ENCODE data around the gene CHD2.

The CHD2 gene

DNA sequence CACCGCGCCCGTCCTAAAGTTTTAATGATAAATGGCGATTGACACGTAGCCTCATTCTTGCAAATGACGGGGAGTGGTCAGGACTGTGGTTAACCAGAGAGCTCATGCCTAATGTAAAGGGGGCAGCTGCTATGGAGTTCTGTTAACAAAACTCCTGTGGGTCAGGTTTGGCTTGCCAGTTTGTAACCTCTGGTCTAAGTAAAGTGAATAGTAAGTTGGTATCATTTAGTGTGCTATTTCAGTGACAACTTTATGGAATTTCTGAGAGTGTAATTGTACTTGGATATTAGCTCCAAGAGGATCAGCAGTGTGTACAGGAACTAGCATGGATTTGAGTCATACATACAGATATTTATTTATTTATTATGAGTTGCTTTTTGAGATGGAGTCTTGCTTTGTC is 101.0 kb downstream of the CHD2 start:
- Histone ChIP-seq H3K79me1 (replicated peaks; ENCODE audit: low read length, poor library complexity, severe bottlenecking) (peaks cover 31% of the 10 kb centered on the region), H4K91ac (ENCODE audit: low read length) (no peak overlapping the region), H3K4me3 (ENCODE audit: insufficient read depth in 1 of 2, low read depth in 1 of 2, low read length in 2 of 2) (no peak overlapping the region), H3K4me1 (ENCODE audit: control insufficient read depth, insufficient read depth, low read depth, low read length) (peaks cover 1% of the 10 kb centered on the region), H3K9me3 (ENCODE audit: control insufficient read depth, low read length) (no peaks in the 10 kb centered on the region), H3K27me3 (ENCODE audit: control insufficient read depth in 1 of 2, insufficient read depth in 1 of 2, low read length in 2 of 2) (no peaks in the 10 kb centered on the region), H3K14ac (ENCODE audit: low read length in 2 of 2) (no peak overlapping the region), H2BK15ac (ENCODE audit: low read depth, poor library complexity, severe bottlenecking) (no peak overlapping the region), H2AK5ac (ENCODE audit: low read length, severe bottlenecking) (no peak overlapping the region), H3K23ac (ENCODE audit: low read length in 2 of 2) (no peak overlapping the region), H3K9ac (ENCODE audit: low read length) (no peak overlapping the region), H4K8ac (ENCODE audit: low read length) (no peak overlapping the region), H2BK120ac (ENCODE audit: low read depth, low read length) (no peak overlapping the region), H2AFZ (ENCODE audit: low read depth, low read length) (no peak overlapping the region), H3K18ac (ENCODE audit: low read depth in 1 of 2, low read length in 2 of 2) (no peak overlapping the region), H3K27ac (ENCODE audit: low read length, poor library complexity, severe bottlenecking) (no peak overlapping the region), H3K4me2 (ENCODE audit: low read length, poor library complexity, severe bottlenecking) (no peak overlapping the region), H2BK12ac (ENCODE audit: low read length in 2 of 2) (no peak overlapping the region), H3K4ac (ENCODE audit: low read depth in 1 of 2, low read length in 2 of 2) (no peak overlapping the region), H3K36me3 (ENCODE audit: control insufficient read depth in 1 of 2, insufficient read depth in 2 of 2, low read depth in 1 of 2, low read length in 2 of 2) (peaks cover 47 to 97% of the 10 kb centered on the region in 2 experiments), H2BK5ac (ENCODE audit: low read depth, low read length, poor library complexity, severe bottlenecking) (no peak overlapping the region)
- no peak for DNase-seq
- WGBS = 88% methylated on average over 6 of the region's 6 CpGs

GRCh38 chr15:93001881-93002280 is 101.8 kb downstream of the CHD2 start:
- Histone ChIP-seq H2BK120ac (ENCODE audit: low read depth, low read length) (no peak overlapping the region), H4K8ac (ENCODE audit: low read length) (no peak overlapping the region), H2AFZ (ENCODE audit: low read depth, low read length) (no peak overlapping the region), H3K36me3 (ENCODE audit: control insufficient read depth in 1 of 2, insufficient read depth in 2 of 2, low read depth in 1 of 2, low read length in 2 of 2) (peaks cover 47 to 97% of the 10 kb centered on the region in 2 experiments), H3K4me3 (ENCODE audit: insufficient read depth in 1 of 2, low read depth in 1 of 2, low read length in 2 of 2) (no peak overlapping the region), H3K4me1 (ENCODE audit: control insufficient read depth, insufficient read depth, low read depth, low read length) (peaks cover 1% of the 10 kb centered on the region), H2BK12ac (ENCODE audit: low read length in 2 of 2) (no peak overlapping the region), H3K14ac (ENCODE audit: low read length in 2 of 2) (no peak overlapping the region), H3K27me3 (ENCODE audit: control insufficient read depth in 1 of 2, insufficient read depth in 1 of 2, low read length in 2 of 2) (no peaks in the 10 kb centered on the region), H3K4me2 (ENCODE audit: low read length, poor library complexity, severe bottlenecking) (no peak overlapping the region), H2AK5ac (ENCODE audit: low read length, severe bottlenecking) (no peak overlapping the region), H3K27ac (ENCODE audit: low read length, poor library complexity, severe bottlenecking) (no peak overlapping the region), H3K4ac (ENCODE audit: low read depth in 1 of 2, low read length in 2 of 2) (no peak overlapping the region), H2BK15ac (ENCODE audit: low read depth, poor library complexity, severe bottlenecking) (no peak overlapping the region), H4K91ac (ENCODE audit: low read length) (no peak overlapping the region), H3K18ac (ENCODE audit: low read depth in 1 of 2, low read length in 2 of 2) (no peak overlapping the region), H3K9ac (ENCODE audit: low read length) (no peak overlapping the region), H3K79me1 (replicated peaks; ENCODE audit: low read length, poor library complexity, severe bottlenecking) (peaks cover 31% of the 10 kb centered on the region), H2BK5ac (ENCODE audit: low read depth, low read length, poor library complexity, severe bottlenecking) (no peak overlapping the region), H3K23ac (ENCODE audit: low read length in 2 of 2) (no peak overlapping the region), H3K9me3 (ENCODE audit: control insufficient read depth, low read length) (no peaks in the 10 kb centered on the region)
- DNase-seq = no peak
- WGBS = 97% methylated on average over 2 of the region's 2 CpGs

DNA sequence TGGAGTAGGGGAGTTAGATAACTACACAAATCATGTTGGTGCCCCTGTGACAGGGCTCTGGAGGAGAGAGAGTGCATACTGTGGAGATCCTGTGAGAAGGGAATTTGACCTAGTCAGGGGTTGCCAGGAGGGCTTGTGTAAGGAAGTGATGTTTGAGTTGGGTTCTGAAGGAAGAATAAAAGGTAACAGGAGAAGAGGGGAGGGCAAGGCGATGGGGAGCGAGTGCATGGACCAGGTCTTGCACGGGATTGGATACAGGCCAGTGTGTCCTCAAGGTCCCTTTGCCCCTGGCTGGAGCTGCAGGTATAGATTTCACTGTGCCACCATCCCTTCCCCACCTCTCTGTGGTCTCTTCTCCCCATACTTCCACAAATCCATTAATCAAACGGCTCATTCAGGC is 105.0 kb downstream of the CHD2 start:
- DNase-seq = no peak
- no peak overlapping the region for H2BK120ac ChIP-seq (ENCODE audit: low read depth, low read length)
- H3K79me1 ChIP-seq (replicated peaks; ENCODE audit: low read length, poor library complexity, severe bottlenecking) = peaks cover 20% of the 10 kb centered on the region
- WGBS = 97% methylated on average over 4 of the region's 4 CpGs
- no peak overlapping the region for H3K9ac ChIP-seq (ENCODE audit: low read length)
- no peak overlapping the region for H2BK15ac ChIP-seq (ENCODE audit: low read depth, poor library complexity, severe bottlenecking)
- no peak overlapping the region for H2AK5ac ChIP-seq (ENCODE audit: low read length, severe bottlenecking)
- no peaks in the 10 kb centered on the region for H3K9me3 ChIP-seq (ENCODE audit: control insufficient read depth, low read length)
- no peak overlapping the region for H3K4me3 ChIP-seq (ENCODE audit: insufficient read depth in 1 of 2, low read depth in 1 of 2, low read length in 2 of 2)
- peaks cover 45 to 100% of the 10 kb centered on the region in 2 experiments for H3K36me3 ChIP-seq (ENCODE audit: control insufficient read depth in 1 of 2, insufficient read depth in 2 of 2, low read depth in 1 of 2, low read length in 2 of 2)
- no peak overlapping the region for H3K4me2 ChIP-seq (ENCODE audit: low read length, poor library complexity, severe bottlenecking)
- H3K18ac ChIP-seq (ENCODE audit: low read depth in 1 of 2, low read length in 2 of 2) = no peak overlapping the region
- H3K27ac ChIP-seq (ENCODE audit: low read length, poor library complexity, severe bottlenecking) = no peak overlapping the region
- H3K4ac ChIP-seq (ENCODE audit: low read depth in 1 of 2, low read length in 2 of 2) = no peak overlapping the region
- no peak overlapping the region for H4K8ac ChIP-seq (ENCODE audit: low read length)
- H3K27me3 ChIP-seq (ENCODE audit: control insufficient read depth in 1 of 2, insufficient read depth in 1 of 2, low read length in 2 of 2) = no peaks in the 10 kb centered on the region
- no peak overlapping the region for H2BK5ac ChIP-seq (ENCODE audit: low read depth, low read length, poor library complexity, severe bottlenecking)
- H3K14ac ChIP-seq (ENCODE audit: low read length in 2 of 2) = no peak overlapping the region
- no peak overlapping the region for H2AFZ ChIP-seq (ENCODE audit: low read depth, low read length)
- no peaks in the 10 kb centered on the region for H3K4me1 ChIP-seq (ENCODE audit: control insufficient read depth, insufficient read depth, low read depth, low read length)
- H4K91ac ChIP-seq (ENCODE audit: low read length) = no peak overlapping the region
- no peak overlapping the region for H3K23ac ChIP-seq (ENCODE audit: low read length in 2 of 2)
- H2BK12ac ChIP-seq (ENCODE audit: low read length in 2 of 2) = no peak overlapping the region

- peaks cover 52 to 100% of the 10 kb centered on the region in 2 experiments for H3K36me3 ChIP-seq (ENCODE audit: control insufficient read depth in 1 of 2, insufficient read depth in 2 of 2, low read depth in 1 of 2, low read length in 2 of 2)
- no peak overlapping the region for H3K9ac ChIP-seq (ENCODE audit: low read length)
- DNase-seq = no peak
- H3K4me1 ChIP-seq (ENCODE audit: control insufficient read depth, insufficient read depth, low read depth, low read length) = no peaks in the 10 kb centered on the region
- H3K4me2 ChIP-seq (ENCODE audit: low read length, poor library complexity, severe bottlenecking) = no peak overlapping the region
- no peak overlapping the region for H3K4me3 ChIP-seq (ENCODE audit: insufficient read depth in 1 of 2, low read depth in 1 of 2, low read length in 2 of 2)
- peaks cover 28% of the 10 kb centered on the region for H3K79me1 ChIP-seq (replicated peaks; ENCODE audit: low read length, poor library complexity, severe bottlenecking)
- H2BK12ac ChIP-seq (ENCODE audit: low read length in 2 of 2) = no peak overlapping the region
- no peak overlapping the region for H3K23ac ChIP-seq (ENCODE audit: low read length in 2 of 2)
- over 99% methylated on average over 3 of the region's 3 CpGs for WGBS
- no peak overlapping the region for H2AK5ac ChIP-seq (ENCODE audit: low read length, severe bottlenecking)
- no peaks in the 10 kb centered on the region for H3K9me3 ChIP-seq (ENCODE audit: control insufficient read depth, low read length)
- no peak overlapping the region for H3K4ac ChIP-seq (ENCODE audit: low read depth in 1 of 2, low read length in 2 of 2)
- H4K91ac ChIP-seq (ENCODE audit: low read length) = no peak overlapping the region
- H4K8ac ChIP-seq (ENCODE audit: low read length) = no peak overlapping the region
- no peak overlapping the region for H2BK15ac ChIP-seq (ENCODE audit: low read depth, poor library complexity, severe bottlenecking)
- H3K18ac ChIP-seq (ENCODE audit: low read depth in 1 of 2, low read length in 2 of 2) = no peak overlapping the region
- H3K14ac ChIP-seq (ENCODE audit: low read length in 2 of 2) = no peak overlapping the region
- H2AFZ ChIP-seq (ENCODE audit: low read depth, low read length) = no peak overlapping the region
- no peak overlapping the region for H2BK5ac ChIP-seq (ENCODE audit: low read depth, low read length, poor library complexity, severe bottlenecking)
- peak overlapping the region; percentile 1 for H3K27ac ChIP-seq (ENCODE audit: low read length, poor library complexity, severe bottlenecking)
- no peak overlapping the region for H2BK120ac ChIP-seq (ENCODE audit: low read depth, low read length)
- H3K27me3 ChIP-seq (ENCODE audit: control insufficient read depth in 1 of 2, insufficient read depth in 1 of 2, low read length in 2 of 2) = no peaks in the 10 kb centered on the region
Observed at GRCh38 chr15:93007994-93008393, 107.9 kb downstream of the CHD2 start.

Data from mesenchymal stem cell (in vitro differentiated cells and primary cell).